Astrocyte of the cerebellum (primary cell): ENCODE data around the gene RAI14.

Source experiments
- DNase-seq: peaks from one replicate; pipeline ENCODE4 v3.0.0-alpha.2; 2011; ENCODE audit warnings: low read depth
- H3K4me3 ChIP-seq: 2 replicates; pipeline ENCODE4 v1.5.1; 2011; ENCODE audit warnings: mild to moderate bottlenecking, low read depth, low read length, moderate library complexity
- in situ Hi-C: cut with HindIII; loops from 2 replicates; pipeline ENCODE4 v1.10.0; 2017; ENCODE audit warnings: low sequenced_read_pairs
- TF ChIP-seq, protein P1 (sequence below): IDR thresholded peaks from 2 replicates; pipeline ENCODE4 v1.5.1; 2012; ENCODE audit warnings: low read length, low read depth, moderate library complexity, mild to moderate bottlenecking; ENCODE audit errors: missing control alignments

The RAI14 gene

DNA sequence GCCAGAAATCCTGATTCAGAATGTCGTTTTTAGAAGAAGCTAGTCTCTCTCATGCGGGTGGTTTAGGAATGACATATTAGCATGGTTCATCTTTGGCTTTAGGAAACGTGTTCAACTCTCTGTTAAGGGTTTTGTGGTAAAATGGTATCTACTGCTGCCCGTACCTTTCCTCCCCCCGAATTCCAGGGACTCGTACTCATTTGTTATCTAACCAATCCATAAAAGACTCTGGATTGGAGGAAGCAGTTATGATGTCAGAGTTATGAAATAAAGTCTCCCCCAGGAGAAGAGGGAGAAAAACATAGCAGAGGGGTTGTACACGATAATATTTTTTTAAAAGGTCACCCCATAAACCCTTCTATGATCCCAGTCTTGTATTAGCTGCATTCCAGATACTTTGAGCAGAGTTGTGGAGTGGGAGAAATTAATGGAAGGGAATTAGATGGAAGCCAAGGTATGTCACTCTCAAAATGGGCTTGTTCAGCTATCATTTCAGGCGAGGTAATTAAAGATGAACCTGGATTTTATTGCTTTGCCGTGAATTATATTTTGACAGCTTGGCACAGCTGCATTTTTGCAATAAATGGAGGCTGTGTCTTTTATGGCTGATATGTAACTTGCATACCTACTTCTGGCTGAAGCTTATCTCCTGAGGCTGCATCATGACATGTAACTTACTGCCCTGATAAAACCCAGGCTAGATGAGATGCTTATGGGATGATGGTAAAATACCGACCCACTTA, 31.3 kb downstream of the RAI14 start:
- in situ Hi-C loops = loop anchor here (5.0 kb wide), 1 partner anchor 35 kb away; no protein-coding TSS in a partner anchor
- TF ChIP-seq, protein P1, sequence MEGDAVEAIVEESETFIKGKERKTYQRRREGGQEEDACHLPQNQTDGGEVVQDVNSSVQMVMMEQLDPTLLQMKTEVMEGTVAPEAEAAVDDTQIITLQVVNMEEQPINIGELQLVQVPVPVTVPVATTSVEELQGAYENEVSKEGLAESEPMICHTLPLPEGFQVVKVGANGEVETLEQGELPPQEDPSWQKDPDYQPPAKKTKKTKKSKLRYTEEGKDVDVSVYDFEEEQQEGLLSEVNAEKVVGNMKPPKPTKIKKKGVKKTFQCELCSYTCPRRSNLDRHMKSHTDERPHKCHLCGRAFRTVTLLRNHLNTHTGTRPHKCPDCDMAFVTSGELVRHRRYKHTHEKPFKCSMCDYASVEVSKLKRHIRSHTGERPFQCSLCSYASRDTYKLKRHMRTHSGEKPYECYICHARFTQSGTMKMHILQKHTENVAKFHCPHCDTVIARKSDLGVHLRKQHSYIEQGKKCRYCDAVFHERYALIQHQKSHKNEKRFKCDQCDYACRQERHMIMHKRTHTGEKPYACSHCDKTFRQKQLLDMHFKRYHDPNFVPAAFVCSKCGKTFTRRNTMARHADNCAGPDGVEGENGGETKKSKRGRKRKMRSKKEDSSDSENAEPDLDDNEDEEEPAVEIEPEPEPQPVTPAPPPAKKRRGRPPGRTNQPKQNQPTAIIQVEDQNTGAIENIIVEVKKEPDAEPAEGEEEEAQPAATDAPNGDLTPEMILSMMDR = no peak
- DNase-seq = peak; percentile 49
- no peak overlapping the region for H3K4me3 ChIP-seq

DNA sequence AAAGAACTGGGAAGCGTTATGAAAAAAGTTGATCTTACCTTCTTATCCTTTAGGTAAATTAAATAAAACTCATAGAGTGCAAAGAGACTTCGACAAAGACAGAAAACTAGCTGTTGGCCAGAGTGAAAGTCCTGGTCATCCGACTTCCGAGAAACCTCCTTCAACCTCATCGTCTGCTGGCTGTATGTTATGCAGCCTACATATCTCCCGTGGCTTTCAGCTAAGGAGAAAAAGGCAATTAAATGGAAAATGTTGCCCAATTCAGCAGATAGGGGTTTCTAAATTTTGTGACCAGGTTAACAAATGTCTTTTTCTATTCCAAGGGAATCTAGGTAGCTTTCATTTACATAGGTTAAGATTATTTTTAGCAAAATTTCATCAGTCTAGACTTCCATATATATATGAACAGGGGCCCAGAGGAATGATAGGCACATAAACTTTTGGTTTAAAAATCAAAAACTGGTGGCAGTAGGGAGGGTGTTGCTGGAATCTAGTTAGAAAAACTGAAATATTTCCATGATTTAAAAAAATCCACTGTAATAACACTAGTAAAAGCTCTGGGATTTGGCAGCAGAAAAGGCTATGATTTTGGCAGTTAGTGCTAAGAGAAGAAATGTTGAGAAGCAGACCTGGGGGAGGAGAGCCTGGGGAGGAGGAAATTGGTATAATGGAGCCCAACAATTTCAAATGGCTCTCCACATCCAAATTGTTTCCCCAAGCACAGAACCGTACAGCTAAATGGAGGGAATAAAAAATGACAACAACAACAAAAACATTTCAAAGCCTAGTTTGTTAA, 32.1 kb downstream of the RAI14 start:
- no peak overlapping the region for H3K4me3 ChIP-seq
- no peak for DNase-seq
- in situ Hi-C loops = loop anchor here (5.0 kb wide), 1 partner anchor 36 kb away; no protein-coding TSS in a partner anchor
- TF ChIP-seq, protein P1 = no peak

DNA sequence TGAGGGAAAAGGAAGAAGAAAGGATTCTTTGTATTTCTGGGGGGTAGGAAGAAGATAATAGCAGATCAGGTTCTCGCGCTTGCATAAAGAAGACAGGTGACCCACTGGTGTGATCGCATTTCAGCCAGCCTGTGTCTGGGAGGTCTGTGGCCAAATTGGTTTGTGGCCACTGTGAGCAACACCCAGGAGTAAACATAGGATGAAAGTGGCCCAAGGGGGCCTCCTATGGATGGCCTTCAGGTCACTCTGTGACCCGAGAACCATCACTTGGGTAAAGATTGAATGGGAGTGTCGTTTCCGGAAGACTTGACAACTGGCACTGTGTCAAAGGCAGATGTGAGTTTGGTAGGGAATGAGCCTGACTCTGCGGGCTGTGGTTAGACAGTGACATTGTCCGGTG, 34.2 kb downstream of the RAI14 start:
- DNase-seq = no peak
- TF ChIP-seq, protein P1 = no peak
- in situ Hi-C loops = no loop called here
- H3K4me3 ChIP-seq = no peak overlapping the region

DNA sequence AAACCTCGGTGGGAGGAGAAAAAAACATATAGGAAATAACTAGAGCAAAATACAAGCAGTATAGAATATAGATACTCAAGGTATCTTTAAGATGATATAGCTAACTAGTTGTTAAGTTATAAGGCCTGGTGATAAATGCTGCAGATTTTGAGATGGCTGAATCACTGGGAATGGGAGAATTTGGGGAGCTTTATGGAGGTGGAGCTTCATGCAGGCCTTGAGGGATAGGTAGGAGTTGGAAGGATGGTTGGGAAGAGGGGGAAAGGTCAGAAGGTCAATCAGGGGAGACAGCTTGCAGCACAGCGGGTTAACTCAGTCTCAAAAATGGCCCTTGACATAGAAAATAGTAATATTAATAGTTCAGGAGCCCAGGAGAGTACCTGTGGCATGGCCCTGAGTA, 34.8 kb downstream of the RAI14 start:
- in situ Hi-C loops = no loop called here
- TF ChIP-seq, protein P1 = no peak

DNA sequence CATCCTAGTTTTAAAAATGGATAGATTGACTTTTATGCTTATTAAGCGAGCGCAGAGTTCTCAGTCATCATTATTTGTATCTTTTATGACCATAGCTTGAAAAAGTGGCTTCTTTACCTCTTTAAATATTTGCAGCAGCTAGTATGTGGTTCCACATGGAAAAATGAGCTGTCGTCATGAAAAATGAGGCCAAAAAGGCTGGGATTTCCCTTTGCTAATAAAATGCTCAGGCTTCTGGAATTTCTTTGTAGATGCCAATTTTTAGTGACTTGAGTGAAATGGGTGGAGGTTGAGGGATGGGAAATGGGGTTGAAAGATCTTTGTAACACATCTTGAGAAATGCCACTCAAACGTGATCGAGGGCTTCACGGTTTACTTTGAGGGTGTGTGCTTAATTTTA, 35.2 kb downstream of the RAI14 start:
- no peak overlapping the region for H3K4me3 ChIP-seq
- TF ChIP-seq, protein P1 = no peak
- in situ Hi-C loops = no loop called here
- DNase-seq = peak; percentile 31

More for the DNA sequence above, 34.8 kb downstream of the RAI14 start:
- no peak for DNase-seq
- H3K4me3 ChIP-seq = no peak overlapping the region

DNA sequence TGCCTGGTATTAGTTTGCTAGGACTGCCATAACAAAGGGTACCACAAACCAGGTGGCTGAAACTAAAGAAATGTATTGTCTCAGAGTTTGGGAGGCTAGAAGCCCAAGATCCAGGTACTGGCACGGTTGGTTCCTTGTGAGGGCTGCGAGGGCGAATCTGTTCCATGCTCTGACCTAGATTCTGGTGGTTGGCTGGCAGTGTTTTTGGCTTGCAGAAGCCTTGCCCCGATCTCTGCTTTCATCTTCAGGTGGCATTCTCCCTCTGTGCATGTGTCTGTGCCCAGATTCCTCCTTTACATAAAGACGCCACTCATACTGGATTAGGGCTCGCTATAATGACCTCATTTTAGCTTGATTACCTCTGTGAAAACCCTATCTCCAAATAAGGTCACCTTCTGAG, 36.7 kb downstream of the RAI14 start:
- in situ Hi-C loops = no loop called here

More for the DNA sequence above, 36.7 kb downstream of the RAI14 start:
- TF ChIP-seq, protein P1 = no peak
- no peak overlapping the region for H3K4me3 ChIP-seq
- DNase-seq = no peak
